ENCODE data around the gene RNF207. TPM values are rescaled to one million over a fixed set of nuclear protein-coding genes. Genes with fewer than 3 reads are reported as not detected.

RNF207 gene
- total and polyA plus RNA-seq, 2 of the 4 experiments (the other 2 are of a cell fraction): 2.7 to 17.2 TPM

DNA sequence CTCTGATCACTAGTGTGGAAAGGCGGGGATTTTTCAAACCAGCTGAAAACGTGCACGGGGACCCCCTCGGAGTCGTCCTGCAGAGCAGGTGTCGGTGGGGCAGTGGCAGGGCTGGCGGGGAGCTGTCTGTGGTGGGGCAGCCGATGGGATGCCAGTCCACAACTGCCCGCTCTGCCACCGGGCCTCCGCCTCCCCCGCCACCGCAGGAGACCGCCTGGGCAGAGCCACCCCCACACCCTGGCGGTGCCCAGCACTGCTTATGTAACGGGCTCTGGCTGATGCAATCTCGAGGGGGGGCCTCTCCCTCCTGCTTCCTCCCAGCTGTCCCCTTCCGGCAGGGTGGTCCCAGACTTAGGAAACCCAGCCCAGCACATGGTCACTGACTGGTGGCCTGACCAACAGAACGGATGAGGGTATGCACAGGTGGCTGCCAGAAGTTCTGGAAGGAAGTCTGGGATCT lies 35.1 kb upstream of the RNF207 start:
- H4K20me1 ChIP-seq (ENCODE audit: insufficient read depth, low read length): 0 out of 2 replicates have a peak, but pooled peaks cover 3% of the 10 kb centered on the region
- H2BK20ac ChIP-seq (ENCODE audit: low read depth, low read length): no peak overlapping the region
- H3K36me3 ChIP-seq (ENCODE audit: control insufficient read depth, insufficient read depth, low read length): no peaks in the 10 kb centered on the region
- dilution Hi-C loops (cut with HindIII; ENCODE audit: low sequenced_read_pairs, unreplicated experiment) (no loop called here), in situ Hi-C loops (cut with MboI; ENCODE audit: low sequenced_read_pairs) (no loop called here), intact Hi-C loops (cut with micrococcal nuclease) (loop anchor here (2.0 to 5.0 kb wide), 2 partner anchors 62 to 118 kb away; no protein-coding TSS in a partner anchor)
- H3K4me3 ChIP-seq (ENCODE audit: insufficient read depth, low read depth, low read length): no peak overlapping the region
- H4K5ac ChIP-seq (ENCODE audit: low read depth, low read length): no peak overlapping the region
- CTCF ChIA-PET: no interaction called here
- H3K4ac ChIP-seq (ENCODE audit: low read depth, low read length): no peak overlapping the region
- no peak overlapping the region for H2BK15ac ChIP-seq (ENCODE audit: low read depth, low read length)
- H3K56ac ChIP-seq (ENCODE audit: extremely low read depth, insufficient read depth, low read length): no peak overlapping the region
- no peak overlapping the region for H4K8ac ChIP-seq (ENCODE audit: low read depth in 2 of 2, low read length in 2 of 2)
- BruUV-seq (replicated peaks): no TSS peak
- H2AFZ ChIP-seq (replicated peaks; ENCODE audit: low read length, poor library complexity): no peak overlapping the region
- no peak overlapping the region for H3K27ac ChIP-seq (ENCODE audit: insufficient read depth, low read length)
- H3K18ac ChIP-seq (ENCODE audit: low read depth, low read length): no peak overlapping the region
- H3K14ac ChIP-seq (replicated peaks; ENCODE audit: low read depth, low read length): no peak overlapping the region
- H3K27me3 ChIP-seq (ENCODE audit: control insufficient read depth, insufficient read depth, low read length): peaks cover 28% of the 10 kb centered on the region; the same call in 1 of the 2 replicates
- no peak overlapping the region for H2BK120ac ChIP-seq (ENCODE audit: low read depth, low read length)
- H3K4me1 ChIP-seq (ENCODE audit: control insufficient read depth, insufficient read depth, low read length): no peaks in the 10 kb centered on the region
- no peak overlapping the region for H3K9ac ChIP-seq (ENCODE audit: low read depth, low read length)
- ATAC-seq (ENCODE audit: low read depth) (no peak), DNase-seq (no peak)
- H3K9me3 ChIP-seq (ENCODE audit: control insufficient read depth, insufficient read depth, low read length): no peaks in the 10 kb centered on the region; the same call in 1 of the 2 replicates
- no peak overlapping the region for H3K4me2 ChIP-seq (ENCODE audit: low read depth, low read length)
- no peak overlapping the region for H4K91ac ChIP-seq (ENCODE audit: insufficient read depth, low read depth, low read length)
- H3K9me1 ChIP-seq (ENCODE audit: insufficient read depth, low read length): no peaks in the 10 kb centered on the region
- no peak overlapping the region for H2AK5ac ChIP-seq (ENCODE audit: low read depth, low read length)
- POLR2A ChIA-PET (ENCODE audit: unreplicated experiment): no interaction called here
- H3K23ac ChIP-seq (ENCODE audit: low read depth, low read length): no peak overlapping the region
- H2AK9ac ChIP-seq (replicated peaks; ENCODE audit: low read depth, low read length, poor library complexity): no peak overlapping the region
- 51% methylated on average over 6 of the region's 19 CpGs; no CpG with 5 or more reads in 1 of the 2 experiments for WGBS, 2 experiments (ENCODE audit: extremely low coverage in 2 of 2, insufficient read length in 1 of 2)
- H2BK5ac ChIP-seq (ENCODE audit: low read depth, low read length, poor library complexity, severe bottlenecking): no peak overlapping the region
- no peak for TF ChIP-seq POLR2A (IDR thresholded peaks at IDR 0.05; ENCODE audit: low read depth, low read length)
- TF ChIP-seq RCOR1 (IDR thresholded peaks at IDR 0.05; ENCODE audit: insufficient replicate concordance, low read length): no peak
- TF ChIP-seq CHD1 (IDR thresholded peaks at IDR 0.05; ENCODE audit: low read depth, low read length): no peak
- TF ChIP-seq RAD21 (IDR thresholded peaks at IDR 0.05; ENCODE audit: low read length): no peak
- TF ChIP-seq MAFK (IDR thresholded peaks at IDR 0.05; ENCODE audit: low read depth, low read length): no peak
- TF ChIP-seq MAZ (IDR thresholded peaks at IDR 0.05; ENCODE audit: borderline replicate concordance, low read depth, low read length): no peak
- no peak for TF ChIP-seq SMC3 (IDR thresholded peaks at IDR 0.05; ENCODE audit: low read depth, low read length)
- no peak for TF ChIP-seq NFE2L2 (IDR thresholded peaks at IDR 0.05; ENCODE audit: low read depth, low read length)
- TF ChIP-seq USF2 (IDR thresholded peaks at IDR 0.05; ENCODE audit: low read depth, low read length): no peak
- TF ChIP-seq CEBPB (IDR thresholded peaks at IDR 0.05; ENCODE audit: low read depth, low read length): no peak
- TF ChIP-seq CTCF (conservative IDR thresholded peaks at IDR 0.05; ENCODE audit: low read depth, low read length): no peak
- TF ChIP-seq, protein P1, sequence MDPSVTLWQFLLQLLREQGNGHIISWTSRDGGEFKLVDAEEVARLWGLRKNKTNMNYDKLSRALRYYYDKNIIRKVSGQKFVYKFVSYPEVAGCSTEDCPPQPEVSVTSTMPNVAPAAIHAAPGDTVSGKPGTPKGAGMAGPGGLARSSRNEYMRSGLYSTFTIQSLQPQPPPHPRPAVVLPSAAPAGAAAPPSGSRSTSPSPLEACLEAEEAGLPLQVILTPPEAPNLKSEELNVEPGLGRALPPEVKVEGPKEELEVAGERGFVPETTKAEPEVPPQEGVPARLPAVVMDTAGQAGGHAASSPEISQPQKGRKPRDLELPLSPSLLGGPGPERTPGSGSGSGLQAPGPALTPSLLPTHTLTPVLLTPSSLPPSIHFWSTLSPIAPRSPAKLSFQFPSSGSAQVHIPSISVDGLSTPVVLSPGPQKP (IDR thresholded peaks at IDR 0.05; ENCODE audit: borderline replicate concordance, low read depth, low read length): no peak
- TF ChIP-seq RFX5 (IDR thresholded peaks at IDR 0.05; ENCODE audit: low read depth, low read length): no peak
- H3K79me1 ChIP-seq (ENCODE audit: low read depth in 1 of 2, low read length in 2 of 2): no peaks in the 10 kb centered on the region
